Subcutaneous abdominal adipose tissue (tissue), 5 donors: ENCODE results near the gene AGBL1.

Experiments
- H3K27ac ChIP-seq: one replicate; pipeline ENCODE4 v1.7.0; 2013; ENCODE audit warnings: low read depth, mild to moderate bottlenecking, inconsistent platforms, low read length, moderate library complexity
- H3K27me3 ChIP-seq, 5 donors: one replicate each; pipeline ENCODE4 v1.7.0; 2013; ENCODE audit warnings: low read length in 5 of 5, inconsistent platforms in 1 of 5; ENCODE audit not compliant: control insufficient read depth in 5 of 5, insufficient read depth in 4 of 5
- H3K36me3 ChIP-seq, 5 donors: one replicate each; pipeline ENCODE4 v1.7.0; 2013; ENCODE audit warnings: low read length in 5 of 5; ENCODE audit not compliant: control insufficient read depth in 5 of 5, insufficient read depth in 5 of 5
- H3K4me1 ChIP-seq, 5 donors: one replicate each; pipeline ENCODE4 v1.7.0; 2013; ENCODE audit warnings: low read length in 5 of 5, mild to moderate bottlenecking in 3 of 5, moderate library complexity in 1 of 5; ENCODE audit not compliant: control insufficient read depth in 5 of 5, insufficient read depth in 5 of 5
- H3K4me3 ChIP-seq, 5 donors: one replicate each; pipeline ENCODE4 v1.7.0; 2013; ENCODE audit warnings: low read length in 5 of 5, low read depth in 1 of 5
- H3K9ac ChIP-seq, 5 donors: one replicate each; pipeline ENCODE4 v1.7.0; 2013; ENCODE audit warnings: low read length in 5 of 5, mild to moderate bottlenecking in 4 of 5, moderate library complexity in 3 of 5
- H3K9me3 ChIP-seq, 5 donors: one replicate each; pipeline ENCODE4 v1.7.0; 2013; ENCODE audit warnings: low read length in 5 of 5; ENCODE audit not compliant: control insufficient read depth in 5 of 5
- donor health status: healthy.
- donor health status: healthy.
- donor health status: healthy.
- donor health status: healthy.
- donor health status: healthy.

AGBL1 gene

GRCh38 chr15:86764021-86764420 is 684.4 kb downstream of the AGBL1 start:
- no peak overlapping the region for H3K4me3 ChIP-seq
- H3K27ac ChIP-seq = no peak overlapping the region
- no peak overlapping the region for H3K9ac ChIP-seq
- no peaks in the 10 kb centered on the region for H3K9me3 ChIP-seq
- no peaks in the 10 kb centered on the region for H3K36me3 ChIP-seq
- peaks cover 0 to 3% (median 0%) of the 10 kb centered on the region in 5 donors for H3K27me3 ChIP-seq
- H3K4me1 ChIP-seq = no peaks in the 10 kb centered on the region

- no peak overlapping the region for H3K9ac ChIP-seq
- no peaks in the 10 kb centered on the region for H3K4me1 ChIP-seq
- peaks cover 0 to under 1% (median 0%) of the 10 kb centered on the region in 5 donors for H3K27me3 ChIP-seq
- no peak overlapping the region for H3K27ac ChIP-seq
- H3K4me3 ChIP-seq = no peak overlapping the region
- no peaks in the 10 kb centered on the region for H3K9me3 ChIP-seq
- no peaks in the 10 kb centered on the region for H3K36me3 ChIP-seq
These were observed 685.6 kb downstream of the AGBL1 start for GRCh38 chr15:86765281-86765680.

GRCh38 chr15:86772369-86773059 is 692.8 kb downstream of the AGBL1 start:
- Histone ChIP-seq H3K4me3 (no peak overlapping the region), H3K27me3 (no peaks in the 10 kb centered on the region), H3K27ac (no peak overlapping the region), H3K9ac (no peak overlapping the region), H3K4me1 (peaks cover 0 to 6% (median 0%) of the 10 kb centered on the region in 5 donors), H3K9me3 (no peaks in the 10 kb centered on the region), H3K36me3 (no peaks in the 10 kb centered on the region)

- H3K4me1 ChIP-seq = peaks cover 0 to 6% (median 0%) of the 10 kb centered on the region in 5 donors
- H3K9ac ChIP-seq = no peak overlapping the region
- H3K27ac ChIP-seq = no peak overlapping the region
- H3K4me3 ChIP-seq = no peak overlapping the region
- H3K27me3 ChIP-seq = no peaks in the 10 kb centered on the region
- H3K9me3 ChIP-seq = no peaks in the 10 kb centered on the region
- no peaks in the 10 kb centered on the region for H3K36me3 ChIP-seq
These were observed 694.1 kb downstream of the AGBL1 start for GRCh38 chr15:86773736-86774135.

GRCh38 chr15:86776145-86776544 is 696.5 kb downstream of the AGBL1 start:
- Histone ChIP-seq H3K9ac (no peak overlapping the region), H3K4me3 (no peak overlapping the region), H3K27ac (no peak overlapping the region), H3K9me3 (peaks cover 0 to 2% (median 0%) of the 10 kb centered on the region in 5 donors), H3K27me3 (no peaks in the 10 kb centered on the region), H3K4me1 (peaks cover 0 to 6% (median 0%) of the 10 kb centered on the region in 5 donors), H3K36me3 (no peaks in the 10 kb centered on the region)

DNA sequence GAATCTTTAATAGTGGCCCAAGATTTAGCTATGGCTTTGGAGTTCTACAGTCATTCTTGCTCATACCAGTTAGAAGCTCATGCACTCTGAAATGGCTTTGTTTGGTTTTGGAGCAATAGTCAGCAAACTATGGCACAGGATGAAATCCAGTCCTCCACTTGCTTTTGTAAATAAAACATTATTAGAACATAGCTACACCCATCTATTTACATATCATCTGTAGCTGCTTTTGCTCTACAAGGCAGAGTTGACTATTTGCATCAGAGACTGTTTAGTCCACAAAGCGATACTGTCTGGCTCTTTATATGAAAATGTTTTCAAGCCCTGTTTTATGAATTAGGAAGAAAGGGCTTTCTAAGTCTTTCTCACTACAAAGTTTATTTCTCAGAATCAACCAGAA is 716.9 kb downstream of the AGBL1 start:
- Histone ChIP-seq H3K36me3 (no peaks in the 10 kb centered on the region), H3K9ac (no peak overlapping the region), H3K4me3 (no peak overlapping the region), H3K27me3 (no peaks in the 10 kb centered on the region), H3K9me3 (no peaks in the 10 kb centered on the region), H3K4me1 (no peaks in the 10 kb centered on the region), H3K27ac (no peak overlapping the region)

GRCh38 chr15:86797135-86797534 is 717.5 kb downstream of the AGBL1 start:
- H3K4me1 ChIP-seq = no peaks in the 10 kb centered on the region
- H3K27me3 ChIP-seq = no peaks in the 10 kb centered on the region
- H3K9ac ChIP-seq = no peak overlapping the region
- no peaks in the 10 kb centered on the region for H3K9me3 ChIP-seq
- H3K4me3 ChIP-seq = no peak overlapping the region
- H3K36me3 ChIP-seq = no peaks in the 10 kb centered on the region
- H3K27ac ChIP-seq = no peak overlapping the region

- Histone ChIP-seq H3K36me3 (no peaks in the 10 kb centered on the region), H3K27ac (no peak overlapping the region), H3K4me1 (no peaks in the 10 kb centered on the region), H3K9ac (no peak overlapping the region), H3K4me3 (no peak overlapping the region), H3K9me3 (no peaks in the 10 kb centered on the region), H3K27me3 (no peaks in the 10 kb centered on the region)
These were observed 719.6 kb downstream of the AGBL1 start for GRCh38 chr15:86799226-86799625.

- Histone ChIP-seq H3K4me3 (no peak overlapping the region), H3K9ac (no peak overlapping the region), H3K36me3 (no peaks in the 10 kb centered on the region), H3K27me3 (no peaks in the 10 kb centered on the region), H3K27ac (no peak overlapping the region), H3K9me3 (no peaks in the 10 kb centered on the region), H3K4me1 (no peaks in the 10 kb centered on the region)
These were observed 722.6 kb downstream of the AGBL1 start for GRCh38 chr15:86802244-86802643.

- H3K4me3 ChIP-seq = no peak overlapping the region
- H3K36me3 ChIP-seq = no peaks in the 10 kb centered on the region
- H3K9ac ChIP-seq = no peak overlapping the region
- H3K27ac ChIP-seq = no peak overlapping the region
- H3K4me1 ChIP-seq = no peaks in the 10 kb centered on the region
- H3K9me3 ChIP-seq = no peaks in the 10 kb centered on the region
- H3K27me3 ChIP-seq = no peaks in the 10 kb centered on the region
These were observed 724.7 kb downstream of the AGBL1 start for GRCh38 chr15:86804406-86804805.
